H9 (cell line): ENCODE measurements around the gene GATA5. TPM values are rescaled to one million over a fixed set of nuclear protein-coding genes. Genes with fewer than 3 reads are reported as not detected.

Source experiments
- DNase-seq: peaks from one replicate; pipeline ENCODE4 v3.0.0-alpha.2; 2017
- H2AFZ ChIP-seq: one replicate; pipeline ENCODE4 v1.6.1; 2013; ENCODE audit warnings: mild to moderate bottlenecking, low read length, control low read depth, moderate library complexity
- H2AK5ac ChIP-seq: 2 replicates; pipeline ENCODE4 v1.6.1; 2013; ENCODE audit warnings: low read length, control low read depth, mixed read lengths; ENCODE audit not compliant: insufficient read length
- H2BK120ac ChIP-seq: one replicate; pipeline ENCODE4 v1.6.1; 2013; ENCODE audit warnings: low read depth, mild to moderate bottlenecking, low read length, control low read depth, inconsistent platforms; ENCODE audit not compliant: poor library complexity, severe bottlenecking
- H2BK12ac ChIP-seq: 2 replicates; pipeline ENCODE4 v1.6.1; 2013; ENCODE audit warnings: low read length, control low read depth, mixed read lengths, low read depth; ENCODE audit not compliant: insufficient read length
- H2BK15ac ChIP-seq: 2 replicates; pipeline ENCODE4 v1.6.1; 2013; ENCODE audit warnings: low read depth, low read length, control low read depth
- H2BK20ac ChIP-seq: one replicate; pipeline ENCODE4 v1.6.1; 2013; ENCODE audit warnings: low read depth, mild to moderate bottlenecking, low read length, control low read depth, inconsistent platforms; ENCODE audit not compliant: poor library complexity, severe bottlenecking
- H2BK5ac ChIP-seq: 2 replicates; pipeline ENCODE4 v1.6.1; 2013; ENCODE audit warnings: low read length, control low read depth, mixed read lengths; ENCODE audit not compliant: insufficient read length
- H3K14ac ChIP-seq: 2 replicates; pipeline ENCODE4 v1.6.1; 2013; ENCODE audit warnings: low read length, control low read depth; ENCODE audit not compliant: insufficient read depth
- H3K18ac ChIP-seq: 2 replicates; pipeline ENCODE4 v1.6.1; 2013; ENCODE audit warnings: low read depth, mild to moderate bottlenecking, mixed read lengths, low read length, control low read depth; ENCODE audit not compliant: insufficient read length
- H3K23ac ChIP-seq: 2 replicates; pipeline ENCODE4 v1.6.1; 2013; ENCODE audit warnings: low read length, control low read depth, mixed read lengths, low read depth; ENCODE audit not compliant: insufficient read length
- H3K23me2 ChIP-seq: 2 replicates; pipeline ENCODE4 v1.6.1; 2013; ENCODE audit warnings: low read depth, mild to moderate bottlenecking, mixed read lengths, low read length, control low read depth; ENCODE audit not compliant: insufficient read length, poor library complexity, severe bottlenecking
- H3K27ac ChIP-seq: 2 replicates; pipeline ENCODE4 v1.5.1; 2013; ENCODE audit warnings: low read length, control low read depth, mixed read lengths, low read depth; ENCODE audit not compliant: insufficient read length
- H3K27me3 ChIP-seq: 2 replicates; pipeline ENCODE4 v1.6.1; 2013; ENCODE audit warnings: low read length, control low read depth, inconsistent platforms; ENCODE audit not compliant: insufficient read depth
- H3K4ac ChIP-seq: 2 replicates; pipeline ENCODE4 v1.6.1; 2013; ENCODE audit warnings: low read depth, mild to moderate bottlenecking, control low read depth, inconsistent platforms, low read length, moderate library complexity
- H3K4me1 ChIP-seq: 2 replicates; pipeline ENCODE4 v1.6.1; 2013; ENCODE audit warnings: low read length, control low read depth, inconsistent platforms; ENCODE audit not compliant: insufficient read depth
- H3K4me2 ChIP-seq: 2 replicates; pipeline ENCODE4 v1.6.1; 2013; ENCODE audit warnings: low read length, control low read depth, mixed read lengths; ENCODE audit not compliant: insufficient read length, insufficient read depth
- H3K56ac ChIP-seq: 2 replicates; pipeline ENCODE4 v1.6.1; 2013; ENCODE audit warnings: low read depth, mild to moderate bottlenecking, mixed read lengths, low read length, control low read depth; ENCODE audit not compliant: insufficient read length
- H3K79me1 ChIP-seq: 2 replicates; pipeline ENCODE4 v1.6.1; 2013; ENCODE audit warnings: low read depth, mild to moderate bottlenecking, moderate library complexity, low read length, control low read depth, inconsistent platforms; ENCODE audit not compliant: insufficient read depth, poor library complexity, severe bottlenecking
- H3K79me2 ChIP-seq: 2 replicates; pipeline ENCODE4 v1.6.1; 2013; ENCODE audit warnings: low read length, control low read depth, inconsistent platforms; ENCODE audit not compliant: insufficient read depth
- H3K9ac ChIP-seq: 2 replicates; pipeline ENCODE4 v1.6.1; 2013; ENCODE audit warnings: low read length, control low read depth, mixed read lengths; ENCODE audit not compliant: insufficient read length; ENCODE audit errors: extremely low read depth
- H3K9me3 ChIP-seq: one replicate; pipeline ENCODE4 v1.6.1; 2013; ENCODE audit warnings: low read depth, low read length, inconsistent platforms; ENCODE audit not compliant: control insufficient read depth
- H3T11ph ChIP-seq: one replicate; pipeline ENCODE4 v1.6.1; 2013; ENCODE audit warnings: mild to moderate bottlenecking, low read length, control low read depth, inconsistent platforms
- H4K20me1 ChIP-seq: one replicate; pipeline ENCODE4 v1.6.1; 2013; ENCODE audit not compliant: control insufficient read depth, insufficient read length, insufficient read depth
- H4K5ac ChIP-seq: 2 replicates; pipeline ENCODE4 v1.6.1; 2013; ENCODE audit warnings: low read depth, mild to moderate bottlenecking, mixed read lengths, low read length, control low read depth; ENCODE audit not compliant: insufficient read length
- H4K8ac ChIP-seq: replicated peaks from 2 replicates; pipeline ENCODE4 v1.6.1; 2013; ENCODE audit warnings: low read length, control low read depth, mixed read lengths, low read depth; ENCODE audit not compliant: insufficient read length
- H4K91ac ChIP-seq: 2 replicates; pipeline ENCODE4 v1.6.1; 2013; ENCODE audit warnings: low read depth, mild to moderate bottlenecking, moderate library complexity, mixed read lengths, low read length, control low read depth; ENCODE audit not compliant: insufficient read length
- H3K27ac Mint-ChIP-seq, 3 experiments: 2 replicates in 2 of 3; 3 replicates in 1 of 3; pipeline ENCODE4 v1.8.0; 2020 to 2021; ENCODE audit warnings: mixed read lengths in 3 of 3, mild to moderate bottlenecking in 1 of 3, moderate library complexity in 1 of 3
- H3K27me3 Mint-ChIP-seq: 2 replicates; pipeline ENCODE4 v1.8.0; 2021; ENCODE audit warnings: low read depth, mild to moderate bottlenecking, moderate library complexity, mixed read lengths
- H3K36me3 Mint-ChIP-seq, 3 experiments: 2 replicates in 2 of 3; 3 replicates in 1 of 3; pipeline ENCODE4 v1.8.0; 2020 to 2021; ENCODE audit warnings: low read depth in 3 of 3, mixed read lengths in 3 of 3; ENCODE audit not compliant: insufficient read depth in 1 of 3
- H3K4me1 Mint-ChIP-seq, 2 experiments: 2 replicates each; pipeline ENCODE4 v1.8.0; 2020; ENCODE audit warnings: mixed read lengths in 2 of 2
- H3K4me3 Mint-ChIP-seq, 2 experiments: 2 replicates in 1 of 2; 3 replicates in 1 of 2; pipeline ENCODE4 v1.8.0; 2020 to 2021; ENCODE audit warnings: mild to moderate bottlenecking in 2 of 2, mixed read lengths in 2 of 2, moderate library complexity in 1 of 2
- H3K9me3 Mint-ChIP-seq, 2 experiments: 2 replicates in 1 of 2; 3 replicates in 1 of 2; pipeline ENCODE4 v1.8.0; 2020; ENCODE audit warnings: mild to moderate bottlenecking in 2 of 2, mixed read lengths in 2 of 2, moderate library complexity in 1 of 2
- CTCF ChIP-seq: fragments of 200-600 bp; sonication (generic); conservative IDR thresholded peaks from 3 replicates; pipeline ENCODE4 v1.8.0; 2021; ENCODE audit warnings: antibody characterized with exemption, mild to moderate bottlenecking
- WGBS: extraction: QIAGEN DNeasy Blood & Tissue Kit; methylation state at CpG from one replicate; pipeline ENCODE4 v1.1.7; 2013; ENCODE audit warnings: missing lambda C conversion rate, low lambda C conversion rate, mixed read lengths; ENCODE audit not compliant: insufficient read length; ENCODE audit errors: extremely low coverage; 5-methylcytosine and 5-hydroxymethylcytosine counted together
- total RNA-seq: library from RNA; stranded (reverse); gene quantifications from 2 replicates; pipeline ENCODE4 v1.2.1, GENCODE V29; 2021

Gene GATA5
- total RNA-seq, 1 experiment from 2014 or later, result 0.24 TPM

DNA sequence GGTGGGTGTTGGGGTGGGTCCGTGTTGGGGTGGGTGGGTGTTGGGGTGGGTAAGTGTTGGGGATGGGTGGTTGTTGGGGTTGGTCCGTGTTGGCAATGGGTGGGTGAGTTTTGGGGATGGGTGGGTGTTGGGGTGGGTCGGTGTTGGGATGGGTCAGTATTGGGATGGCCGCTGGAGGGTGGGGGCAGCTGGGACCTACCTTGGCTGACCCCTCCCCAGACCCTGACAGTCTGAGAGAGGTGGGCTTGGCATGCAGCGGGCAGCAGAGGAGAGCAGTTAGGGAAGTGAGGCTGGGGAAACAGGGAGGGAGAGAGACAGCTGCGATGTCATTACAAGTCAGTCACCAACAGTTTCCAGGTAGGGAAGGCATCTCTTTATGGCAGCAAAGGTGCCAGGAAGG lies 23.1 kb upstream of the GATA5 start:
- H2BK120ac ChIP-seq, result no peak overlapping the region
- no peaks in the 10 kb centered on the region for H3K23me2 ChIP-seq
- no peaks in the 10 kb centered on the region for H4K20me1 ChIP-seq
- H2BK5ac ChIP-seq, result no peak overlapping the region
- no peak overlapping the region for H2BK15ac ChIP-seq
- H3K56ac ChIP-seq, result no peak overlapping the region
- H3K9me3 ChIP-seq, result no peaks in the 10 kb centered on the region
- peaks cover 2 to 9% of the 10 kb centered on the region in 2 experiments for H3K9me3 Mint-ChIP-seq
- no peak for DNase-seq
- H3K79me1 ChIP-seq, result no peaks in the 10 kb centered on the region
- no peak overlapping the region for H3K27ac ChIP-seq
- no peaks in the 10 kb centered on the region for H3K79me2 ChIP-seq
- no peak overlapping the region for H4K5ac ChIP-seq
- H3K18ac ChIP-seq, result no peak overlapping the region
- H3K4me1 Mint-ChIP-seq, result peaks cover 6 to 13% of the 10 kb centered on the region in 2 experiments; a peak in 3 of 4 replicates
- peaks cover 29% of the 10 kb centered on the region for H3K27me3 Mint-ChIP-seq
- no peak overlapping the region for H3T11ph ChIP-seq
- TF ChIP-seq CTCF, result no peak
- H4K91ac ChIP-seq, result no peak overlapping the region
- no peak overlapping the region for H3K4ac ChIP-seq
- WGBS, result no CpG with 5 or more reads among the region's 6 CpGs
- H3K27me3 ChIP-seq, result no peaks in the 10 kb centered on the region
- H2AFZ ChIP-seq, result no peak overlapping the region
- no peak overlapping the region for H3K27ac Mint-ChIP-seq
- H2AK5ac ChIP-seq, result no peak overlapping the region
- no peaks in the 10 kb centered on the region for H3K36me3 Mint-ChIP-seq
- H2BK20ac ChIP-seq, result no peak overlapping the region
- no peaks in the 10 kb centered on the region for H3K4me1 ChIP-seq
- H2BK12ac ChIP-seq, result no peak overlapping the region
- H3K4me3 Mint-ChIP-seq, result no peak overlapping the region
- no peak overlapping the region for H3K14ac ChIP-seq
- H3K23ac ChIP-seq, result no peak overlapping the region
- H3K9ac ChIP-seq, result no peak overlapping the region
- H4K8ac ChIP-seq, result no peak overlapping the region
- H3K4me2 ChIP-seq, result no peak overlapping the region
